IPS-NIHi7 (cell line): ENCODE data around the gene BACH2.

Source experiments
- DNase-seq: peaks from one replicate; pipeline ENCODE4 v3.0.0; 2012; ENCODE audit warnings: mixed read lengths; ENCODE audit errors: extremely low spot score

BACH2 gene

GRCh38 chr6:89941763-89942497 is 354.7 kb downstream of the BACH2 start:
- DNase-seq = no peak

GRCh38 chr6:89941031-89941762 is 355.4 kb downstream of the BACH2 start:
- no peak for DNase-seq

GRCh38 chr6:89940225-89941027 is 356.2 kb downstream of the BACH2 start:
- DNase-seq = peak; percentile 83

- no peak for DNase-seq
These were observed 357.5 kb downstream of the BACH2 start for GRCh38 chr6:89939144-89939543.

- DNase-seq = no peak
These were observed 358.6 kb downstream of the BACH2 start for GRCh38 chr6:89938014-89938413.

GRCh38 chr6:89936177-89936576 is 360.5 kb downstream of the BACH2 start:
- DNase-seq = no peak

GRCh38 chr6:89934685-89935366 is 361.8 kb downstream of the BACH2 start:
- peak; percentile 67 for DNase-seq

- DNase-seq = no peak
These were observed 364.3 kb downstream of the BACH2 start for GRCh38 chr6:89932245-89932802.

- no peak for DNase-seq
These were observed 365.9 kb downstream of the BACH2 start for GRCh38 chr6:89930789-89931188.

- DNase-seq = no peak
These were observed 368.0 kb downstream of the BACH2 start for GRCh38 chr6:89928604-89929003.

GRCh38 chr6:89927791-89928550 is 368.7 kb downstream of the BACH2 start:
- DNase-seq = no peak

GRCh38 chr6:89927264-89927663 is 369.4 kb downstream of the BACH2 start:
- DNase-seq = no peak

GRCh38 chr6:89925826-89926225 is 370.8 kb downstream of the BACH2 start:
- no peak for DNase-seq

GRCh38 chr6:89924231-89924630 is 372.4 kb downstream of the BACH2 start:
- no peak for DNase-seq

- no peak for DNase-seq
These were observed 375.0 kb downstream of the BACH2 start for GRCh38 chr6:89921691-89922090.

- no peak for DNase-seq
These were observed 375.4 kb downstream of the BACH2 start for GRCh38 chr6:89921197-89921596.

- no peak for DNase-seq
These were observed 378.8 kb downstream of the BACH2 start for GRCh38 chr6:89917801-89918366.

- DNase-seq = no peak
These were observed 379.4 kb downstream of the BACH2 start for GRCh38 chr6:89917216-89917615.

- DNase-seq = no peak
These were observed 380.3 kb downstream of the BACH2 start for GRCh38 chr6:89916136-89916920.

GRCh38 chr6:89910902-89911240 is 385.8 kb downstream of the BACH2 start:
- no peak for DNase-seq
